Measurements from ENCODE around the gene OR8I2.
"Not testable (repeated sequence)": the region's sequence is repeated elsewhere in the genome, so short reads cannot be mapped to it uniquely, and the experiment has no call there.

OR8I2 gene

GRCh38 chr11:56140151-56140661 is 47.1 kb downstream of the OR8I2 start, which contains the start of gene OR8J3:
Gene OR8J3 (minus strand): TSS chr11:56140201. CDS start chr11:56137718, 2,483 bp downstream.
- Histone ChIP-seq H3K4me3 (ENCODE audit: extremely low read depth, insufficient read depth, low read length, poor library complexity, severe bottlenecking) (no peak within 1 kb of the TSS), H3K27ac (ENCODE audit: low read depth, low read length, severe bottlenecking) (no peak within 1 kb of the TSS), H3K4me1 (ENCODE audit: control insufficient read depth, insufficient read depth, low read length, poor library complexity, severe bottlenecking) (no peaks in the 10 kb centered on the region), H3K9me3 (ENCODE audit: control insufficient read depth, low read length) (no peaks in the 10 kb centered on the region), H3K36me3 (ENCODE audit: control insufficient read depth, insufficient read depth, low read length) (no peaks in the 10 kb centered on the region)

GRCh38 chr11:56143681-56144080 is 50.6 kb downstream of the OR8I2 start:
- H3K4me1 ChIP-seq (ENCODE audit: control insufficient read depth, insufficient read depth, low read length, poor library complexity, severe bottlenecking); H3K9me3 ChIP-seq (ENCODE audit: control insufficient read depth, low read length); H3K4me3 ChIP-seq (ENCODE audit: extremely low read depth, insufficient read depth, low read length, poor library complexity, severe bottlenecking); H3K36me3 ChIP-seq (ENCODE audit: control insufficient read depth, insufficient read depth, low read length); H3K27ac ChIP-seq (ENCODE audit: low read depth, low read length, severe bottlenecking): not testable (repeated sequence)
- WGBS, 2 experiments (ENCODE audit: insufficient coverage in 2 of 2): 87 to 97% methylated on average over 3 to 9 of the region's 30 CpGs
